Esophagus squamous epithelium (tissue), 5 donors: ENCODE measurements around the gene MEN1. TPM values are rescaled to one million over a fixed set of nuclear protein-coding genes. Genes with fewer than 3 reads are reported as not detected.

ENCODE experiments used
- DNase-seq: peaks from one replicate; lab custom pipeline; 2025; lab: John Stamatoyannopoulos, UW
- H3K27ac ChIP-seq, 4 donors: fragments of 200-600 bp; sonication (generic); one replicate each; pipeline ENCODE4 v1.5.1; 2016 to 2019; ENCODE audit warnings: mild to moderate bottlenecking in 1 of 4
- H3K27me3 ChIP-seq, 4 donors: fragments of 200-600 bp; sonication (generic); 1 replicate in 3 of 4; 2 replicates in 1 of 4; pipeline versions ENCODE4 v1.5.1 to v1.6.0; 2017 to 2021; ENCODE audit warnings: antibody characterized with exemption in 1 of 4
- H3K36me3 ChIP-seq, 3 donors: fragments of 200-600 bp; sonication (generic); one replicate each; pipeline ENCODE4 v1.5.1; 2016 to 2019
- H3K4me1 ChIP-seq, 3 donors: fragments of 200-600 bp; sonication (generic); one replicate each; pipeline ENCODE4 v1.5.1; 2017 to 2019
- H3K4me3 ChIP-seq, 4 donors: fragments of 200-600 bp; sonication (generic); 1 replicate in 3 of 4; 2 replicates in 1 of 4; pipeline ENCODE4 v1.5.1; 2016 to 2019; ENCODE audit warnings: mild to moderate bottlenecking in 2 of 4, moderate library complexity in 1 of 4
- H3K9me3 ChIP-seq, 3 donors: fragments of 200-600 bp; sonication (generic); one replicate each; pipeline ENCODE4 v1.5.1; 2016 to 2019
- CTCF ChIP-seq, 6 experiments: fragments of 450-650 bp in 4 of 6; fragments of 200-600 bp in 2 of 6; sonication (generic) in 2 of 6; IDR thresholded peaks; one replicate each; pipeline ENCODE4 v1.5.1; 2016 to 2019; ENCODE audit warnings: antibody characterized with exemption in 6 of 6, mild to moderate bottlenecking in 4 of 6, moderate library complexity in 4 of 6
- POLR2A ChIP-seq, 4 donors: fragments of 450-650 bp; IDR thresholded peaks; one replicate each; pipeline ENCODE4 v1.6.1; 2017; ENCODE audit warnings: antibody characterized with exemption in 4 of 4, mild to moderate bottlenecking in 4 of 4, moderate library complexity in 3 of 4
- WGBS, 2 donors: methylation state at CpG; one replicate each; pipeline ENCODE4 v1.1.5; 2018; 5-methylcytosine and 5-hydroxymethylcytosine counted together
- intact Hi-C: fragments of 100-400 bp; cut with DNase I; formaldehyde crosslinking; loops from one replicate; pipeline ENCODE4 v1.15.0; 2022
- total RNA-seq, 4 donors: library from RNA; depleted of rRNA; stranded (reverse); fragments of >200 nt; gene quantifications; one replicate each; pipeline ENCODE4 v1.1.0, GENCODE V29; 2016
- donor health status: DM: yes; HTN: yes; CAD: no.

Gene MEN1
- total RNA-seq, 4 donors from 2014 or later = 14.9 to 23.3 (median 17.0) TPM

GRCh38 chr11:64845129-64845775, 34.9 kb upstream of the MEN1 start:
- Histone ChIP-seq H3K27ac (peak overlapping the region; percentile 87 to 96 (median 95)), H3K9me3 (no peaks in the 10 kb centered on the region), H3K4me1 (peaks cover 29 to 80% (median 32%) of the 10 kb centered on the region in 3 donors), H3K27me3 (no peaks in the 10 kb centered on the region), H3K4me3 (peak overlapping the region; percentile 47 to 72 (median 70)), H3K36me3 (peaks cover 0 to 9% (median 0%) of the 10 kb centered on the region in 3 donors)
- WGBS, 2 donors = 22 to 23% methylated on average over 4 of the region's 9 CpGs
- intact Hi-C loops = loop anchor here (5.0 kb wide), 1 partner anchor 47 kb away; no protein-coding TSS in a partner anchor
- TF ChIP-seq POLR2A (IDR thresholded peaks at IDR 0.05) (no peak), CTCF (IDR thresholded peaks at IDR 0.05) (no peak)
- DNase-seq = no peak

DNA sequence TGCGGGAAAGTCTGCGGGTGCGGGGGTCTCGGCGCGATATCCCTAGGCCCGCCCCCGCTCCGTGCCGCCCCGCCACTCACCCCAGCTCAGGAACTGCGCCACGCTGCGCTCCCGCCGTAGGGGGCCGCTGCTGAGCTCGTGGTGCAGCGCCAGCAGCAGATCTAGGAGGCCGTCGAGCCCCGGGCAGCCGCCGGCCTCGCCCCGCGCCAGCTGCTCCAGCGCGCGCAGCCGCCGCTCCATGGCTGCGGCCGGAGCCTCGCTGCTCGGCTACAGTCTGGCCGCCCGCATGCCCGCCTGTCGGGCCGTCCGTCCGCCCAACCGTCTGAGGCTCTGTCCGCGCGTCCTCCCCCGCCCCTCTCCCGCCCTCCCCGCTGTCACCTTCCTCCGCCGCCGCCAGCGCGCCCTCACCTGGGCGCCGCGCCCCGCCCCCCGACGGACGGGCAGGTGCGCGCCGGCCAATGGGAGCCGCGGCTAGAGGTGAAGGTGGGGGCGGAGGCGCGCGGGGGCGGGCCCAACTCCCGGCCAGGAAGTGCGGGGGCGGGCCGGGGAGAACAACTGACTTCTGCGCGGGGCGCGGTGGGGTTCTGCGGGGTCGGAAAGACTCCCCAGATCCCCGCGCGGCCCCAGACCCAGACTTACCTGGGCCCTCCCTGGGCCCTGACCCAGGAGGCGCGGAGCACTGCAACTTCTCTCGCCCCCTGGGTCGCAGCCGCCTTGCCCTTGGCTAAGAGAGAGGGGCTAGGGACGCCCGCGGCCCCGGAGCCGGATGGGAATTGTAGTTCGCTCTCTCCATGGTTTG, 34.2 kb upstream of the MEN1 start, which contains the start of gene CDC42BPG:
TSS of gene CDC42BPG (minus strand) at position 324 of the 799 bp plus-strand sequence. CDS start at position 240, 84 bp downstream.
- H3K27ac ChIP-seq = peak within 1 kb of the TSS; percentile 87 to 96 (median 95)
- H3K4me3 ChIP-seq = peak within 1 kb of the TSS; percentile 47 to 72 (median 70)
- TF ChIP-seq POLR2A (IDR thresholded peaks at IDR 0.05) = peak in 2 of 4 donors; percentile 41 to 64
- TF ChIP-seq CTCF (IDR thresholded peaks at IDR 0.05) = peak; percentile 57 to 73 (median 62)
- H3K36me3 ChIP-seq = peaks cover 0 to 16% (median 3%) of the 10 kb centered on the region in 3 donors
- peaks cover 24 to 75% (median 27%) of the 10 kb centered on the region in 3 donors for H3K4me1 ChIP-seq
- 0 to 1% methylated on average over 2 to 10 of the region's 96 CpGs for WGBS, 2 donors
- no peaks in the 10 kb centered on the region for H3K9me3 ChIP-seq
- DNase-seq = no peak
- no peaks in the 10 kb centered on the region for H3K27me3 ChIP-seq
- intact Hi-C loops = loop anchor here (5.0 kb wide), 1 partner anchor 48 kb away; no protein-coding TSS in a partner anchor

GRCh38 chr11:64843686-64844329, 33.5 kb upstream of the MEN1 start:
- H3K27ac ChIP-seq = peak overlapping the region; percentile 87 to 96 (median 95)
- H3K4me3 ChIP-seq = peak overlapping the region; percentile 47 to 72 (median 70)
- TF ChIP-seq POLR2A (IDR thresholded peaks at IDR 0.05) = no peak
- no peak for TF ChIP-seq CTCF (IDR thresholded peaks at IDR 0.05)
- peaks cover 0 to 23% (median 9%) of the 10 kb centered on the region in 3 donors for H3K36me3 ChIP-seq
- H3K4me1 ChIP-seq = peaks cover 17 to 68% (median 20%) of the 10 kb centered on the region in 3 donors
- 24 to 29% methylated on average over 15 to 20 of the region's 27 CpGs for WGBS, 2 donors
- no peaks in the 10 kb centered on the region for H3K9me3 ChIP-seq
- no peaks in the 10 kb centered on the region for H3K27me3 ChIP-seq
- DNase-seq = no peak
- intact Hi-C loops = no loop called here

GRCh38 chr11:64842851-64843685, 32.7 kb upstream of the MEN1 start:
- H3K9me3 ChIP-seq = no peaks in the 10 kb centered on the region
- 38 to 60% methylated on average over 1 to 7 of the region's 19 CpGs for WGBS, 2 donors
- H3K27ac ChIP-seq = peak overlapping the region; percentile 87 to 96 (median 95)
- no peaks in the 10 kb centered on the region for H3K27me3 ChIP-seq
- H3K4me3 ChIP-seq = peak overlapping the region; percentile 47 to 72 (median 70)
- intact Hi-C loops = no loop called here
- H3K36me3 ChIP-seq = peaks cover 0 to 30% (median 9%) of the 10 kb centered on the region in 3 donors
- TF ChIP-seq POLR2A (IDR thresholded peaks at IDR 0.05) (peak in 1 of 4 donors; percentile 3), CTCF (IDR thresholded peaks at IDR 0.05) (no peak)
- DNase-seq = no peak
- peaks cover 10 to 61% (median 13%) of the 10 kb centered on the region in 3 donors for H3K4me1 ChIP-seq
